Mesodermal cell (in vitro differentiated cells): ENCODE measurements around the gene PBOV1. TPM values are rescaled to one million over a fixed set of nuclear protein-coding genes. Genes with fewer than 3 reads are reported as not detected.

Source experiments
- H3K27ac ChIP-seq: 2 replicates; pipeline ENCODE4 v1.7.0; 2013; ENCODE audit warnings: mild to moderate bottlenecking, low read depth, low read length, moderate library complexity; ENCODE audit not compliant: severe bottlenecking
- H3K36me3 ChIP-seq: 2 replicates; pipeline ENCODE4 v1.7.1; 2013; ENCODE audit warnings: mild to moderate bottlenecking, low read length, moderate library complexity; ENCODE audit not compliant: control insufficient read depth, insufficient read depth
- H3K4me1 ChIP-seq: one replicate; pipeline ENCODE4 v1.7.1; 2013; ENCODE audit warnings: mild to moderate bottlenecking, low read length; ENCODE audit not compliant: insufficient read depth, control insufficient read depth, poor library complexity, severe bottlenecking
- H3K4me3 ChIP-seq: 2 replicates; pipeline ENCODE4 v1.7.0; 2013; ENCODE audit warnings: low read length, control low read depth, mild to moderate bottlenecking; ENCODE audit not compliant: insufficient read depth, poor library complexity, severe bottlenecking; ENCODE audit errors: extremely low read depth
- H3K9me3 ChIP-seq: 2 replicates; pipeline ENCODE4 v1.7.1; 2013; ENCODE audit warnings: mild to moderate bottlenecking, low read length, moderate library complexity; ENCODE audit not compliant: control insufficient read depth
- WGBS, 2 experiments: methylation state at CpG; one replicate each; pipeline ENCODE4 v1.1.5; 2013; ENCODE audit warnings: missing lambda C conversion rate in 2 of 2; ENCODE audit not compliant: insufficient coverage in 2 of 2; 5-methylcytosine and 5-hydroxymethylcytosine counted together
- polyA plus RNA-seq, 2 experiments: library from polyadenylated mRNA; stranded (reverse); fragments of 50-300 nt; gene quantifications; one replicate each; pipeline ENCODE4 v1.2.3, GENCODE V29; 2013

The PBOV1 gene
- not detected for polyA plus RNA-seq (2013, experiment 1 of 2)
- polyA plus RNA-seq (2013, experiment 2 of 2): not detected

DNA sequence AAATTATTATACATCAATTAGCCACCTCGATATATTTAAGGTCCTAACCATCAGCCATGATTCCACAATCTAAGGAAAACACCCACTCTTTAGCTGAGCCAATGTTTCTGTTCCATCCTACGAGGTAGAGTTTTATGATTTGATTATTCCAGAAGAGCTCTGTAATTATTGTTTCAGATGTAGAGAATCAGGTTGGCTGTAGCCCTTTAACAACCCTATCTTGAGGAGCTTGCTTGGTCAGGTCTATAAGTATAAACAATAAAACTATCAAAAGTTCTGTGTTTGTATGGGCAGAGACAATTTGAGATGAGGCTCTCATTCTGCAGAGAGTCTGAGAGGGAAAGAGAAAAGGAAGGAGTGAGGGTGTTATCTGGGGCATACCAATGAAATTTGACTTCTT is at the start of gene PBOV1:
Gene PBOV1 (minus strand): TSS at position 43 of the 400 bp plus-strand sequence. CDS start 96 bp downstream, outside the sequence.
- no peak within 1 kb of the TSS for H3K27ac ChIP-seq
- H3K36me3 ChIP-seq: no peaks in the 10 kb centered on the region
- WGBS, 2 experiments: no CpG with 5 or more reads among the region's 2 CpGs
- H3K4me3 ChIP-seq: no peak within 1 kb of the TSS
- no peaks in the 10 kb centered on the region for H3K9me3 ChIP-seq
- H3K4me1 ChIP-seq: no peaks in the 10 kb centered on the region

DNA sequence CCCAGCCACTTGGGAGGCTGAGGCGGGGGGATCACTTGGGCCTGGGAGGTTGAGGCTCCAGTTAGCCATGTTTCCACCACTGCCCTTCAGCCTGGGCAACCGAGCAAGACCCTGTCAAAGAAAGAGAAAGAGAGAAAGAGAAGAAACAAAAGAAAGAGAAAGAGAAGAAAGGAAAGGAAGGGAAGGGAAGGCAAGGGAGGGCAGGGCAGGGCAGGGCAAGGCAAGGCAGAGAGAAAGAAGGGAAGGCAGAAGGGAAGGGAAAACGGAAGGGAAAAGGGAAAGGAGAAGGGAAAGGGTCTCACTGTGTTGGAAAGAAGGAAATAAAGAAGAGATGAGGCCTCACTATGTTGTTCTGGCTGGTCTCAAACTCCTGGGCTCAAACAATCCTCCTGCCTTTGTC is 47.8 kb upstream of the PBOV1 start:
- Histone ChIP-seq H3K36me3 (no peaks in the 10 kb centered on the region), H3K4me3 (no peak overlapping the region), H3K27ac (no peak overlapping the region), H3K9me3 (no peaks in the 10 kb centered on the region), H3K4me1 (no peaks in the 10 kb centered on the region)
- 67 to 89% methylated on average over 1 to 2 of the region's 3 CpGs for WGBS, 2 experiments

DNA sequence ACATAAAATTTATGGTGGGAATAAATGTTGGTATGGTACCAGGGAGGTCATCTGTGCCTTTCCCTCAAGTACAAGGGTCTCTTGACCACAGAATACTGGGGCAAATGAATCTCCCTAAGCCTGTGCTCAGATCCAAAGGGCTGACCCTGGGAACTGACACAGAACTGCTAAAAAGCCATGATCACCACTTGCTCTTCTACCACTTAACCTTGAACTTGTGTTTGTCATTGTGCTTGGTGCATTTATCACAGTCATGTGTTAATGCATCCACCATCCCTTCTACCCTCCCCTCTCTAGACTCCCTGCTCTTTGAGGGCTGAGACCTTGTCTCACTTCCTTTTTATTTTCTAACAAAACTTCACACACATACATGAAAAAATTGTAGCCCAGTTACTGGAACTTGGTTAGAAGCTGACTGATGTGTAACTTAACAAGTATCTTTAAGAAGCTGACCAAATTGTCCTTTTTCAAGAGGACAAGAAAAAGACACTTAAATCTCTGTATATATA is 46.1 kb upstream of the PBOV1 start:
- Histone ChIP-seq H3K4me1 (no peaks in the 10 kb centered on the region), H3K27ac (no peak overlapping the region), H3K9me3 (no peaks in the 10 kb centered on the region), H3K36me3 (no peaks in the 10 kb centered on the region), H3K4me3 (no peak overlapping the region)

DNA sequence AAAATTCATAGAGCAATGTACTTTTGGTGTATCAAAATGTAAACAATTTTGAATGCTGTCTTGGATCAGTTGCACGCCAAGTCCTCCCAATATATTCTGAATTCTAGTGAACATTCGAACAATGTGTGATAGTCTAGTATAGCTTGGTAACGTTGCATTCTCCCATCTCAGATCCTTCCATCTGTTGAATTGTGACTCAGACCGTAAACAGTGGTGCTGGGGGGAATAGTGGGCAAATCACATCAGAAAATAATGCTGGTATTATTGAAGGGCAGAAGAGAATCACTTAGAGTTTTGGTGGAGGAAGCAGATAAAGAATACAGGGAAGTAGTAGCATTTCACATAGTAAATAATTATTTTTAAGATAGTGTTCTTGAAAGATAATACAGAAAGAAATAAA is 45.7 kb upstream of the PBOV1 start:
- no peak overlapping the region for H3K4me3 ChIP-seq
- 100% methylated on average over 1 of the region's 4 CpGs; no CpG with 5 or more reads in 1 of the 2 experiments for WGBS, 2 experiments

DNA sequence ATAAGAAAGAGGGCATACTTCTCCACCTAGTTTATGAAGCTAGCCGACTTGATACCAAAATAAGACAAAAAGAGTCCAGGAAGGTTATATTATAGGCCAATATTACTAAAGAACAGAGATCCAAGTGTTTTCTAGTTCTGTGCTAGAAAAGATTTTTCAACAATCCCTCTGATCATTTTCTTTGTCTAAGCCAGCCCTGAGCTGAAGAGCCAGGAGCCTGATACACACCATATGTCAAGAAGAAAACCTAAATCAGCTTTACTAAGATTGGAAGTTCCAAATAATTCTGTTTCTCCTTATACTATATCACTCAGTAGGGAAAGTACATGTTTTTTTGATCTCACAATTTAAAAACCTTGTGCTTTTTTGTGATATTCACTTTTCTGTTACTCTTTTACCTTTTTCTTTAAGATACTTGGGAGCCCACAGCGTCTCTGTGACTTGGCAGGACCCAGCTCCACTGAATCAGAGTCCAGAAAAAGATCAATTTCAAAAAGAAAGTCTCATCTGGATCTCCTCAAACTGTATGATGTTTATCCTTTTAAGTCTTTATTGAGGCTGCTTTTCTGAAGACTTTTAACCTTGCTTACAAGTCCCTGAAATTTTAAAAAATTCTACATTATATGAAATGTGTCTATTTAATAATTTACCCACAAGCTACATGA is 43.0 kb upstream of the PBOV1 start:
- no peaks in the 10 kb centered on the region for H3K9me3 ChIP-seq
- no peaks in the 10 kb centered on the region for H3K36me3 ChIP-seq
- no peak overlapping the region for H3K27ac ChIP-seq
- 89% methylated on average over 1 of the region's 2 CpGs; no CpG with 5 or more reads in 1 of the 2 experiments for WGBS, 2 experiments
- H3K4me3 ChIP-seq: no peak overlapping the region
- no peaks in the 10 kb centered on the region for H3K4me1 ChIP-seq

More for the DNA sequence above, 45.7 kb upstream of the PBOV1 start:
- no peaks in the 10 kb centered on the region for H3K36me3 ChIP-seq
- H3K9me3 ChIP-seq: no peaks in the 10 kb centered on the region
- H3K4me1 ChIP-seq: no peaks in the 10 kb centered on the region
- no peak overlapping the region for H3K27ac ChIP-seq

DNA sequence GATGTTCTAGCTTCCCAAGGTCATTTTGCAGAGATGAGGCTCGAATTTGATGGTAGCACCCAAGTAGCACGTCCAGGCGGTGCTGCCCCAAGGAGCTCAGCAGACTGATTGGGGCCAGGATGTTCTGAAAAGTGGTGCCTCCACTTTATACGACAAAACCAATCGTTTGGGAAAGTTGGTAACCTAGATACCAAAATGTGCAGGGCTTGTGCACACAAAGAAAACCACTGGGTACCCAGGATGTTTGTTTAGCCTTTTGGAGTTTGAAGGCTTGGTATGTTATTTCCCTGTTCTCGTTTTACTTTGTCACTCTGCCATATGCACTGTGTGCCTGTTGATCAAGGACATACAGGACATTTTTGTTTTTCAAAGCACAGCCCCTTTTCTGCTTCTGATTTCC is 40.7 kb upstream of the PBOV1 start:
- Histone ChIP-seq H3K36me3 (no peaks in the 10 kb centered on the region), H3K4me3 (no peak overlapping the region), H3K27ac (no peak overlapping the region), H3K4me1 (no peaks in the 10 kb centered on the region), H3K9me3 (no peaks in the 10 kb centered on the region)
- 85 to 88% methylated on average over 6 of the region's 6 CpGs for WGBS, 2 experiments

DNA sequence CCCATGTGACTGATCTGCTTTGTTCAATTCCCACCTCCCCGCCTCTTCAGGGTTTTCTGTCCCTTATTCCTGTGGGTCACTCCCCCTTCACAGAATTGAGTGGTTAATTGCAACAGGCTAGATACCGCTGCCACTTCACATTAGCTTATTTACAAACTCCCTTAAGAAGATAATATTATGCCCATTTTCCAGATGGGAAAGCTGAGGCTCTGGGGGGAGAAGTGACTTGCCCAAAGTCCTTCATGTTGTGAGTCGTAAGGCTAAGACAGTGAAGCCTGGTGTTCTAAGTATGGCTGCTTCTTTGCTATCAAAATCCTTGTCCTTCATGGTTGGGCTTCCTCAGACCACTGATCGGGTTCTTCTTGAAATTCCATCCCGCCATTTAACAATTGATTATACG is 39.9 kb upstream of the PBOV1 start:
- H3K9me3 ChIP-seq: no peaks in the 10 kb centered on the region
- no peak overlapping the region for H3K4me3 ChIP-seq
- H3K27ac ChIP-seq: no peak overlapping the region
- H3K4me1 ChIP-seq: no peaks in the 10 kb centered on the region
- H3K36me3 ChIP-seq: no peaks in the 10 kb centered on the region
- WGBS, 2 experiments: 92 to 100% methylated on average over 2 to 4 of the region's 6 CpGs

DNA sequence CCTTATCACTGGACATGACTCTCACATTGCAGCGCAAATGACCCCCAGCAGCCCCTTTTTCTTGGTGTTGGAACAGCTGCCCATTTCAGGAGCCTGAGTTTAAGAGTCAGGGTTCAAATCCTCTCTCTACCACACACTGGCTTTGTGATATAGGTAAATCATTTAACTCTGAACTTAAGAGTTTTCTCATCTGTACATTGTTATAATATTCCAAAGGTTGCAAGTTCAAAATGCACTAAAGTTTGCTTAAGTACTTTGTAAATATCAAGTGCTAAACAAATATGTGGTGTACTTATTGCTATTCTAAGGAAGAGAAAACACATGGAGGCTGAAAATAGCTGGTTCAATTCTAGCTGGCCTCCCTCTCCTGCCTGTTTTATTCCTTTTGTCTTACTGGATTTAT is 39.3 kb upstream of the PBOV1 start:
- Histone ChIP-seq H3K4me3 (no peak overlapping the region), H3K9me3 (no peaks in the 10 kb centered on the region), H3K4me1 (no peaks in the 10 kb centered on the region), H3K27ac (no peak overlapping the region), H3K36me3 (no peaks in the 10 kb centered on the region)
- 100% methylated on average over 1 of the region's 1 CpG; no CpG with 5 or more reads in 1 of the 2 experiments for WGBS, 2 experiments

DNA sequence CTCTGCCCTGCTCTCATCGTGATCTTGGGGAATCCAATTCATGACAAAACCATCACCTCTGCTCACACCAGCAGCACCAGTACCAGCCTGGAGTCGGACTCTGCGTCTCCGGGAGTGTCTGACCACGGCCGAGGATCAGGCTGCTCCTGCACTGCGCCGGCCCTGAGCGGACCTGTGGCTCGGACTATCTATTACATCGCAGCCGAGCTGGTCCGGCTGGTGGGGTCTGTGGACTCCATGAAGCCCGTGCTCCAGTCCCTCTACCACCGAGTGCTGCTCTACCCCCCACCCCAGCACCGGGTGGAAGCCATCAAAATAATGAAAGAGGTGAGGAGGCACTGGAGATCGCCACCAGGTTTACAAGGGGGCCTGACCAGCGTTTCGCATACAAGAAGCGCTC is 37.2 kb upstream of the PBOV1 start:
- Histone ChIP-seq H3K36me3 (no peaks in the 10 kb centered on the region), H3K4me3 (no peak overlapping the region), H3K4me1 (no peaks in the 10 kb centered on the region), H3K27ac (no peak overlapping the region), H3K9me3 (no peaks in the 10 kb centered on the region)
- WGBS, 2 experiments: 89 to 96% methylated on average over 9 to 19 of the region's 20 CpGs

DNA sequence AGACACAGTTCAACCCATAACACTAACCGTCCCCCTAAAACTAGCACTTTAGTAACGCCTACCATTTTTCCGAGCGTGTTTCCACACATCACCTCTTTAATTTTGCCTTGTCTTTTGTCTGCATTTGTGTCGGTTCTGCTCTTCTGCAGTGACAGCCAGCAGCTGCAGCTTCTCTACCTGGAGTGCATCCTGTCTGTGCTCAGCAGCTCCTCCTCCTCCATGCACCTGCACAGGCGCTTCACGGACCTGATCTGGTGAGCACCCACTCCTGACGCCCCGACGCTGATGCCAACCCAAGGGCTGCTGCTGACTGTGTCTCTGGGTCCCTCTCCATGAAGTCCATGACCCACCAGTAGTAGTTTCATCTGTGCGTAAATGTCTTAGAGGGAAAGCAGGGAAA is 35.4 kb upstream of the PBOV1 start:
- Histone ChIP-seq H3K36me3 (no peaks in the 10 kb centered on the region), H3K9me3 (no peaks in the 10 kb centered on the region), H3K4me1 (no peaks in the 10 kb centered on the region), H3K27ac (no peak overlapping the region), H3K4me3 (no peak overlapping the region)
- WGBS, 2 experiments: 93 to 95% methylated on average over 9 to 11 of the region's 11 CpGs

DNA sequence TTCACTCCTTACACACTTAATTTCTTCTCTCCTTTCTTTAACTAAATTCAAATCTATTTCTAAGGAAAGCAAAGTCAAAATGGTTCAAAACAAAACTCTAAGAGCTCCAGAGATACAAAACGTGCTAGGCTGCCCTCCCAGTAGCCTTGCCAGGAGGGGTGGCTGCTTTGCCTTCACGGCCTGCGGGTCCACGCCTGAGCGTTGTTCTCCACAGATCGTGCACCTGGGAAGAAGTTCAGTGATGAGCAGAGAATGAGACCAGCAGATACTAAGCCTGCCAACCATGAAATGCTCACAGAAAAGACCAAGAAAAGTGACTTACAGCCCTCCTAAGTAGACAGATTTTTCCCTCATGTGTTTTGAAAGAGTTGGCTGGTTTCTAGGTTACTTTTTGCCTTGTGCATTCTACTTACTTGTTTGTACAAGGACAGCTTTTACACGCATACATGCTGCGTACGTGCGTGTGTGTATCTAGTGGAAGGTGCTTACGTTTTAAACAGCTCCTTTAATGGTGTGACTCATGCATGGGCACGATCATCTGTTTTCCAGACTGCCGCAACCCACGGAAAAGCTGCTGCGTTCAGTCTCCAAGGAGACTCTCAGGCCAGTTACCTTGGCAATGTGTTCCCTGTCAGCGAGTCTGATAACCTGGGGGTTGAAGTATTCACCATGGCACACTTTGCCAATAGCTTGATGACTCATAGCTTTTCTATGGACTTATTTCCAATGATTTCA is 32.4 kb upstream of the PBOV1 start:
- Histone ChIP-seq H3K9me3 (no peaks in the 10 kb centered on the region), H3K4me3 (no peak overlapping the region), H3K36me3 (no peaks in the 10 kb centered on the region), H3K27ac (no peak overlapping the region), H3K4me1 (no peaks in the 10 kb centered on the region)
- WGBS, 2 experiments: 92 to 93% methylated on average over 11 to 15 of the region's 16 CpGs
